Fibroblast of villous mesenchyme (primary cell): Measurements from ENCODE around the gene SUPV3L1. TPM values are rescaled to one million over a fixed set of nuclear protein-coding genes. Genes with fewer than 3 reads are reported as not detected.
"Not testable (repeated sequence)": the region's sequence is repeated elsewhere in the genome, so short reads cannot be mapped to it uniquely, and the experiment has no call there.

ENCODE experiments used
- DNase-seq: peaks from one replicate; pipeline ENCODE4 v3.0.0-alpha.2; 2010; ENCODE audit warnings: low read depth
- H3K4me3 ChIP-seq: 2 replicates; pipeline ENCODE4 v1.5.1; 2011; ENCODE audit warnings: low read depth, mild to moderate bottlenecking, low read length
- CTCF ChIP-seq: IDR thresholded peaks from 2 replicates; pipeline ENCODE4 v1.5.1; 2012; ENCODE audit warnings: low read depth, mild to moderate bottlenecking, low read length; ENCODE audit not compliant: insufficient read depth
- total RNA-seq: library from RNA; depleted of rRNA; stranded (reverse); fragments of >200 nt; gene quantifications from 2 replicates; pipeline ENCODE4 v1.2.3, GENCODE V29; 2012

SUPV3L1 gene
- total RNA-seq, 1 donor, result 28.5 TPM

- DNase-seq, result no peak
- H3K4me3 ChIP-seq, result no peak overlapping the region
- no peak for TF ChIP-seq CTCF
Observed at GRCh38 chr10:69145864-69146263, 34.2 kb upstream of the SUPV3L1 start.

GRCh38 chr10:69146759-69147158, 33.3 kb upstream of the SUPV3L1 start:
- H3K4me3 ChIP-seq, result no peak overlapping the region
- no peak for TF ChIP-seq CTCF
- no peak for DNase-seq

- no peak for TF ChIP-seq CTCF
- DNase-seq, result no peak
Observed at GRCh38 chr10:69151984-69152383, 28.1 kb upstream of the SUPV3L1 start.

GRCh38 chr10:69153227-69153626, 26.8 kb upstream of the SUPV3L1 start:
- no peak for TF ChIP-seq CTCF
- no peak for DNase-seq
- H3K4me3 ChIP-seq, result no peak overlapping the region

More at GRCh38 chr10:69151984-69152383, 28.1 kb upstream of the SUPV3L1 start:
- H3K4me3 ChIP-seq, result no peak overlapping the region

- no peak overlapping the region for H3K4me3 ChIP-seq
- no peak for TF ChIP-seq CTCF
- peak; percentile 62 for DNase-seq
Observed at GRCh38 chr10:69160809-69161241, 19.2 kb upstream of the SUPV3L1 start.

GRCh38 chr10:69168493-69168892, 11.5 kb upstream of the SUPV3L1 start:
- no peak for TF ChIP-seq CTCF
- no peak for DNase-seq
- H3K4me3 ChIP-seq, result no peak overlapping the region

GRCh38 chr10:69172241-69172982, 7.6 kb upstream of the SUPV3L1 start:
- no peak for DNase-seq
- H3K4me3 ChIP-seq, result no peak overlapping the region
- TF ChIP-seq CTCF, result no peak

- not testable (repeated sequence) for H3K4me3 ChIP-seq, DNase-seq
Observed at GRCh38 chr10:69175326-69175725, 4.7 kb upstream of the SUPV3L1 start.
